NCI-H2081 (cell line): ENCODE data around the gene UBE2E2.
"Not testable (repeated sequence)": the region's sequence is repeated elsewhere in the genome, so short reads cannot be mapped to it uniquely, and the experiment has no call there.

Source experiments
- DNase-seq, 2 experiments: peaks; one replicate each; lab custom pipeline; 2025; lab: John Stamatoyannopoulos, UW

Gene UBE2E2

DNA sequence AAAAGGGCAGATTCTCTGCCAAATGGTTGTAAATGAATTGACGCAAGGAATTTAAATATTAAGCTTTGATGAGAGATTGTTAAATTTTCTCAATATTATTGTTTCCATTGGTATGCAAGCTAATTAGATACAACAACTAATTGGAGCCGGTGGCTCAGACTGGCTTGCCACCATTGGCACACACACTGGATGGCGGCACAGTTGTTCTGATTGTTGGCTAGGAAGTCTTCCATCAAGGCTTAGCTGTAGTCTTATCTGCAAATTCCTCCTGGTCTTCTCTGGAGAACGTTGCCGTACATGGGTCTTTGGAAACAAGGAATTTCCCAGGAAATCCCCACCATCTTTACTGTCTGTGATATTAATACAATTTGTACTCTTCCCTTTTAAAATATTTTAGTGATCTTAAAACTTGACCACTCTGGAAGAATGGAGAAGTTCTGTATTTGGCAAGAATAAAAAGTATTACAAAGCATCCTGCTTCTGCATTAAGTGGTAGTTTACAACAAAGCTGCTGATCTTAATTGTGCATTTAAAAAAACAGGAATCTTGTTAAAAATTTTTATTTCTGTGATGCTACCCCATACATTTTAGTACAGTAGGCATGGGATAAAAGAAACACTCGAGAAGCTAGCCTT is 126.5 kb downstream of the UBE2E2 start:
- DNase-seq: no peak

DNA sequence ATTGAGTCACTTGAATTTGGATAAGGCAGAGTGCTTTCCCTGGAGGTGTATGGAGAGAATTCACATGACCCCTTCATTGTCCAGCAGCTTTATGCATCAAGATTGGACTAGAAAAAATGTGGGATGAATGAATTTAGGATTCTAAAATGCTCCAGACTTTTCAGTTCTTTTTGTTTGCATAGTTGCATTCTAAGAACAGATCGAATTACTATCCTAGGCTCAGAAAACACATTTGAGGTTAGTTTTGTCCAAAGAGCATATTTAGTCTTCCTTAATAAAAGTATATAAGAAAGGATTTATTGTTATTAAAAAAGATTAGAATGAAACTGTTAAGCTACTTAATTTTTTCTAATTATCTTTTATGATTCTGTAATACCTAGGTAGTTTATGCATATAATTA is 127.4 kb downstream of the UBE2E2 start:
- no peak for DNase-seq

DNA sequence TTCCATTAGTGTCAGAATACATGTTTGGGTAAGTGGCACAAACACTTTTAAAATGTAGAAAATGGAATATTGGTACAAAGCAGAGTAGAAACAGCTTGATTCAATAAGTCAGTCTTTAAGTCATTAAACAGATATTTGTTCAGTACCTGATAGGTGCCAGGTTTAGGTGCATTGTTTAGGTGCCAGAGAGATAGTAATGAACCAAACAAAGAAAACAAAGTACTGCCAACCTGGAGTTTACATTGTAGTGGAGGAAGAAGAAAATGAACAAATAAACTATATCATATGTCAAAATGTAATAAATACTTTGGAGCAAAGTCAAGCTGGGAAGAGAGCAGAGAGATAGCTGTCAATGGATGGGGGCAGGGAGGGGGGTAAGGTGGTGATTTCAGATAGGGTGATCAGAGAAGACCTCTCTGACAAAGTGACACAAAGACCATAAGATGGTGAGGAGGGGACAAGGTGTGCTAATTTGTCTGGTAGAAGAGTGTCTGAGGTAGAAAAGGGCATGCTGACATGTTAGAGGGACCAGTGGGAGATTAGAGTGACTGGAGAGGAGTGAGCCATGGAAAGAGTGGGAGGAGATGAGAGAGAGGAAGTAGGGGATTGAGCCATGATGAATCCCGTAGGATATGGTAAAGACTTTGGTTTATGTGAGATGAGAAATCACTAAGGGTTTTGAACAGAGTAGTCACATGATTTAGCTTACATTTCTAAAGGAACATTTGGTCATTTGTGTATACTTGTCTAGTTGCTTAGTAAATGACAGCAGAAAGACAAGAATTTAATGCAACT is 128.2 kb downstream of the UBE2E2 start:
- DNase-seq: no peak

GRCh38 chr3:23333633-23334032 is 130.5 kb downstream of the UBE2E2 start:
- no peak for DNase-seq

DNA sequence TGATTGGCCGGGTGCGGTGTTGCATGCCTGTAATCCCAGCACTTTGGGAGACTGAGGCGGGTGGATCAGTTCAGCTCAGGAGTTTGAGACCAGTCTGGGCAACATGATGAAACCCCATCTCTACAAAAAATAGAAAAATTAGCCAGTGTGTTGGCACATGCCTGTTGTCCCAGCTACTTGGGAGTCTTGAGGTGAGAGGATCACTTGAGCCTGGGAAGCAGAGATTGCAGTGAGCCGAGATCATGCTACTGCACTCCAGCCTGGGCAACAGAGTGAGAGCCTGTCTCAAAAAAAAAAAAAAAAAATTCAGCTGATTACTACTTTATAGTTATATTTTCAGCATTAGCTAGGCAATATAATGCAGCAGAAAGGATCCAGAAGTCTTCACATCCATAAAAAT is 133.7 kb downstream of the UBE2E2 start:
- not testable (repeated sequence) for DNase-seq

GRCh38 chr3:23341147-23341838 is 138.2 kb downstream of the UBE2E2 start:
- no peak for DNase-seq

DNA sequence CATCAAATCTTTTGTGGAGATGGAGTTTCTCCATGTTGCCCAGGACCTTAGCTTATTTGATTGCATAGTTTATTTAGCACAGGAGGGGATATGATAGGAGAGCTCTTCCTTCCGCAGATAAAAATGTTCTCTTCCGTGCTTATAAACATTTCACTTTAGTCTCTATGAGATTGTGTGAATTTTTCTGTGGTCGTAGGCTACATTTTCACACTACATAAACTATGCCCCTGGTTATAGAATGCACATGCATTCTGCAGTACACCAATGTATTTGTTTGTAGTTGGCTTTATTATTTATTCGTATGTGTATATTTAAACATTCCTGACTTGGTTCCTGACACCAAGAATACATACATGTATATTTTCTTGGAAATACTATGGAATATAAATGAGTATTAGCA is 139.2 kb downstream of the UBE2E2 start:
- DNase-seq: no peak

- DNase-seq: no peak
Measured at GRCh38 chr3:23343509-23343908, 140.4 kb downstream of the UBE2E2 start.

- DNase-seq: no peak
Measured at GRCh38 chr3:23344886-23345285, 141.8 kb downstream of the UBE2E2 start.

GRCh38 chr3:23349444-23349843 is 146.3 kb downstream of the UBE2E2 start:
- not testable (repeated sequence) for DNase-seq

DNA sequence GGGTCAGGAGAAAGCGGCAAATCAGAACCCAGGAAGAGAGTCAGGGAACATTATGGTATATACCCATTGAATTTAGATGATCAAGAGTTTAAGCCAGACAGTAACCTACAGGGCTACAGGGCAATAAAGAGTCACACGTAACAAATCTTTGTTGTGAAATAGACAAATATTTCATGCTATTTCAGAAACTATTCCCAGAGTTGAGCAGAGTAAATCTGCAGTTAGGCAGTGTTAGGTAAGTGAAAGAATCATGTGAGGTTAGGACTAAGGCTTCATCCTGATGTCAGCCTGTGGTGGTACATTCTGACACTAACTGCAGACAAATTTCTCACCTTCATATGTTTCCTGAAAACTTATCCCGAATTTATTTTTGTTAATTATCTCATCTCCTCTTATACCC is 153.0 kb downstream of the UBE2E2 start:
- DNase-seq: no peak

DNA sequence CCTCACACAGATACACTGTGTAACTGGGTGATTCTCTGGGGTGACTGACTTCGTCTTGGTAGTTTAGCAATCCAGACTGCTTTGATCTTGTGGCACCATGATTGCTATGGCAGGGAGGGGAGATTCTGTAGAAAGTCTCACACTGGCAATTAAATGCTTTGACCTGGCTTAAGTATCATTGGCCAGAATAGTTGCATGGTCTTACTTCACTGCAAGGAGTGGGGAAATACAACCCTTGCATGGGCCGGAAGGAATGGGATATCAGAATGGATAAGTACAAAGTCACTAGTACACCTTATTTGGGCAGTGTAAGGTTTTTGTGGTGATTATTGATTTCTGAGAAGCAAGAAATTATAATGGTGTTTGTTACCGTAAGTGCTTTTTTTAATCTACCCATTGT is 153.8 kb downstream of the UBE2E2 start:
- no peak for DNase-seq

DNA sequence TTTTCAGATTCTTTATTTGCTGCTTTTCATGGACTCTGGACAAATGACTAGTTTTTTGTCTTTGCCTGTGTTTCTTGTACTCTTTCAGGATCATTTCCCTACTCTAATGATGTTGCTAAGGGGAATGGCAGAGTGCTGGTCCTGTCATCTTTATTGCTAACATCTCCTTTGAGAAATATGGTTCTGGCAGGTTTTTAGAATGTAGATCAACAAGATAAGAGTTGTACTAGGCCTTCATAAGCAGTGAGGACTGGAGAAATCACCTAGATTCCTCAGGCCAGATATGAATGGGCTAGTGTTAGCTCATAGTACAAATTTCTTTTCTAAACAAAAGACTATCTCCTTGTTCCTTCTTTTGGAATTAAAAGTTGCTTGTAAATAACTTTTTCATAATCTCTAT is 156.0 kb downstream of the UBE2E2 start:
- DNase-seq: no peak

GRCh38 chr3:23365066-23365465 is 161.9 kb downstream of the UBE2E2 start:
- DNase-seq: no peak

DNA sequence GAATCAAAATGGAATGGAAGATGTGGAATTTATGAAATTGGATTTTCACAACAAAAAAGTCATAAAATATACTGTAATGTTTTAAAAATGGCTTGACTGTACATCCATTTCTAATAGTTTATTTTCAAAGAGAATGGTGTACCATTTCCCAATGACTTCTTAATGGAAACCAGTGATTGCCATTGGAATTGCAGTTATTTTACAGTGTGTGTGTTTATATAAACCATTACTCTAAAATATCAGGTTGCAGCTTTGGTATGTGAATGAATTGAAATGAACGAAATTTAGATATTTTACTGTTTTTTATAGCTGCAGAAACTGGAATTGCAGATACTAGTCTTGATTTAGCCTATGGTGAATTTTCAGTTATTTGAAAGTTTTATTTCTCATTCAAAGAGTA is 165.6 kb downstream of the UBE2E2 start:
- no peak for DNase-seq

- no peak for DNase-seq
Measured at GRCh38 chr3:23372285-23372684, 169.2 kb downstream of the UBE2E2 start.

- DNase-seq: no peak
Measured at GRCh38 chr3:23376516-23377248, 173.6 kb downstream of the UBE2E2 start.

DNA sequence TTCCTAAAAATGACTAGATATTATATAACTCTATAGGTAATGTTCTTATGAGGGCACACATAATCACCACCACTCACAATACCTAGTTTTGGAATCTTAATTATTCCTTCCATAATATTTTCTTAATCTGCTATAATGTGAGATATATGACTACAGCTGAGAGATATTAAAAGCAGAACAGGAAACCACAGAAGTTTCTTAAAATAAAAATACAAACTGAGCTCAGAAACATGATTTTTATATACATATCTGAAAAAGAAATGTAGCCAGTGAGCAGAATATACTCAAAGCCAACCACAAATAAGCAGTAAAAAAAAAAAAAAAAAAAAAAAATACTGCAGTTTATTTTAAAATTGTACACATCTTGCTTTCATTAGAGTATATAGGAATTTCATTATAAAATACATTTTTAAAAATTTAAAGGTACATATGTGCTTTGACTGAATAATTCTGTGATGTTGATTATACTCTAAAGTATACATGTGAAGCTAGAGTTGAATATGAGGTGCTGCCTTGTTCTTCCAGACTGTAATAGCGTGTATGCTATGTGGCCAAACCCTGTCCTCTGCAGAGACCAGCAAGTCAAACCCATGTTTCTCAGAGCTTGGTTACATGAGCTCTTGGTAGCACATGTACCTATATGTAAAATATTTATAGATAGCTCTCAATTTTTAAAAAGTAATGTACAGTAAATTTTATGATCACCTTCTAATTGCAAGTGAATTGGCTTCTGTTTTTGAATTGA is 175.0 kb downstream of the UBE2E2 start:
- DNase-seq: no peak

GRCh38 chr3:23383875-23384274 is 180.7 kb downstream of the UBE2E2 start:
- no peak for DNase-seq

DNA sequence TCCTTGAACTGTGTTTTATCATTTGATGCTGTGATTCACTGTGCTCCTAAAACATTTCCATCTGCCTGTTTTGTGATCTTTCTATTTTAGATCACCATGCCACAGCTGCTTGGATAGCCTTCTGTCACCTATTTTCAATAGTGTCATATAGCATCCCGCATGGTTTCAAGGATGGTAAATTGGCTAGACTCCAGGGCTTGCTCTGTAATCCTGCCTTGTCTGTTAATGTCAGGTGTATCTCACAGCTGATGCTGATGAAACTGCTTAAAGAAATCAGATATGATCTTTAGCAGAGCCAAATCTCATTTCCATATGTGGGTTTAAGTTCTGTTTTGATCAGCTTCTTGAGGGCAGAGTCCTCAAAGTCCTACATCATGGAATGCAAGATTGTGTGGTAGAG is 182.2 kb downstream of the UBE2E2 start:
- peak; percentile 4 to 18 for DNase-seq

DNA sequence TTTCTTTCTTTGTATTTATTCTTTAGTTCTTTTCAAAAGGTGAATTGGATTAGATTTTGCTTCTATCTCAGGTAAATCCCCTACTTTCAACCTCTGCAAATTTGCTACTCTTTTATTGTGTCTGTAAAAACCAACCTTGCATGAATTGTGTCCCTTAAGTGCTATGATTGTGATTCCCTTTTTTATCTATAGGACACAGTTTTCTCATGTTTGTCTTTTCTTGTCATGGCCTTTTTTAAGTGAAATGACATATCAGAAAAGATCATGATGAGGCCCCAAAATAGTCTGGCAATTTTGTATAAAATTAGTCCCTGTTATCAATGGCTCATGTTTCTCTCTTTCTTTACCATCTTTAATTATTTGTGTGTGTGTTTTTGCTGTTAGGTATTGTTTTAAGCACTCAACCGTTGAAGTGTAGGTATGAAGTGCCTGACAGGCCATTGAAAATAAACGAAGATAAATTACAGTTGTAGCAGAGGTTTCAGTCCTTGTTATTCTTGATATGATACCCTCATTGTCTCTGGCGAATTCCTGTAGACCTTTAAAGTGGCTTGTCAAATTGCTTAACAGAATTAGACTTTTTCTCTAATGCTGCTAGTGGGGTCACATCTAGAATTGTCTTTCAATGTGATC is 184.3 kb downstream of the UBE2E2 start:
- DNase-seq: no peak
